Mesodermal cell (in vitro differentiated cells): ENCODE measurements around the gene FOXP1.
A peak's percentile ranks its signal among the peaks of the same experiment; 100 is the strongest.

ENCODE experiments used
- H3K27ac ChIP-seq: 2 replicates; pipeline ENCODE4 v1.7.0; 2013; ENCODE audit warnings: mild to moderate bottlenecking, low read depth, low read length, moderate library complexity; ENCODE audit not compliant: severe bottlenecking
- H3K36me3 ChIP-seq: 2 replicates; pipeline ENCODE4 v1.7.1; 2013; ENCODE audit warnings: mild to moderate bottlenecking, low read length, moderate library complexity; ENCODE audit not compliant: control insufficient read depth, insufficient read depth
- H3K4me1 ChIP-seq: one replicate; pipeline ENCODE4 v1.7.1; 2013; ENCODE audit warnings: mild to moderate bottlenecking, low read length; ENCODE audit not compliant: insufficient read depth, control insufficient read depth, poor library complexity, severe bottlenecking
- H3K4me3 ChIP-seq: 2 replicates; pipeline ENCODE4 v1.7.0; 2013; ENCODE audit warnings: low read length, control low read depth, mild to moderate bottlenecking; ENCODE audit not compliant: insufficient read depth, poor library complexity, severe bottlenecking; ENCODE audit errors: extremely low read depth
- H3K9me3 ChIP-seq: 2 replicates; pipeline ENCODE4 v1.7.1; 2013; ENCODE audit warnings: mild to moderate bottlenecking, low read length, moderate library complexity; ENCODE audit not compliant: control insufficient read depth
- WGBS, 2 experiments: methylation state at CpG; one replicate each; pipeline ENCODE4 v1.1.5; 2013; ENCODE audit warnings: missing lambda C conversion rate in 2 of 2; ENCODE audit not compliant: insufficient coverage in 2 of 2; 5-methylcytosine and 5-hydroxymethylcytosine counted together

The FOXP1 gene

DNA sequence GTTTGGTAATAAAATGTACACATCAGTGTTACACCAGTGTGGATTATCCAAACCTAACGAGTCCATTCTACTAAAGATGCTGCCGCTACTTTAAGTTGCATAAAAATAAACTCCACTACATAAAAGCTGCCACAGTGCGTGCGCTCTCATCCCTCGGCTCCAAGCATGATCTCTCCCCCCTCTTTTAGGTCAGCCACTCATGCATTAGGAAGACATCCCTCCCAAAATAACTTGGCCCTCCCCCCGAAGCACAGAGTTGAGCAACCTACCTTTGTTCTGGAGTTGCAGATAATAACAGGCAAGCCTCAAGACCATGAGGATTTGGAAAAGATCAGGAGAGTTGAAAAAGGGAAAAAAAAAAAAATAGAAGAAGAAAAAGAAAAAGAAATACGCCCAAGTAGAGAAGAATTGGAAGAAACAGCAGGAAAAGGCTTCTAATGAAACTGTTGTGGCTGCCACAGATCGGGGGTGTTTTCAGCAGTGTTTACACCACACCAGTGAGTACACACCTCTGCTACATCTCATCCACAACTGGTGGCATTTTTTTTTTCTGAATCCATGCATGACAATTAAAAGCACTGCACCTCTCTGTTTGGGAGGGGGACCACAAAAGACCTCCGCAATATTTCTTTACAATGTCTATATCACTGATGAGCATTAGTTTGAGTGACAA is 339.2 kb downstream of the FOXP1 start:
- Histone ChIP-seq H3K4me3 (peak overlapping the region; percentile 3), H3K36me3 (no peaks in the 10 kb centered on the region), H3K9me3 (no peaks in the 10 kb centered on the region), H3K27ac (no peak overlapping the region), H3K4me1 (peaks cover 24% of the 10 kb centered on the region)
- 48 to 61% methylated on average over 6 to 8 of the region's 9 CpGs for WGBS, 2 experiments

DNA sequence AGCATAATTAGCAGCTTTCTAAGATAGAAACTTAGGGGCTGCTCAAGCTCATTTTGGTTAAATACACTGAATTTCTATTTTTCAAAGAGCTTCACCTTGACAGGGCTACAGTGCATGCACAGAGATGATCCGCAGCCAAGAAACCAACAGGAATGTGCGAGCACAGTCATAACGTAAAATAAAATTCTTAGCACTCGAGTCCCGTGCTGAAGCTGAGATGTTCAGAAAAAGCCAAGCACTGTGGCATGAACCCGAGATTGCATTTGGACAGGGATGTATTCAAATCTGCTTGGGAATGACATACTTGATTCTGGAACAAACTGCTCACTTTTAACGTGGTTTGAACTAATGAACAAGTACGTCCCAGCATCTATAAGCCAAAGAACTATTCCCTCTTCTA is 340.3 kb downstream of the FOXP1 start:
- no peaks in the 10 kb centered on the region for H3K9me3 ChIP-seq
- WGBS, 2 experiments = 89 to 96% methylated on average over 6 of the region's 8 CpGs
- H3K36me3 ChIP-seq = no peaks in the 10 kb centered on the region
- no peak overlapping the region for H3K4me3 ChIP-seq
- H3K27ac ChIP-seq = no peak overlapping the region
- peaks cover 24% of the 10 kb centered on the region for H3K4me1 ChIP-seq

DNA sequence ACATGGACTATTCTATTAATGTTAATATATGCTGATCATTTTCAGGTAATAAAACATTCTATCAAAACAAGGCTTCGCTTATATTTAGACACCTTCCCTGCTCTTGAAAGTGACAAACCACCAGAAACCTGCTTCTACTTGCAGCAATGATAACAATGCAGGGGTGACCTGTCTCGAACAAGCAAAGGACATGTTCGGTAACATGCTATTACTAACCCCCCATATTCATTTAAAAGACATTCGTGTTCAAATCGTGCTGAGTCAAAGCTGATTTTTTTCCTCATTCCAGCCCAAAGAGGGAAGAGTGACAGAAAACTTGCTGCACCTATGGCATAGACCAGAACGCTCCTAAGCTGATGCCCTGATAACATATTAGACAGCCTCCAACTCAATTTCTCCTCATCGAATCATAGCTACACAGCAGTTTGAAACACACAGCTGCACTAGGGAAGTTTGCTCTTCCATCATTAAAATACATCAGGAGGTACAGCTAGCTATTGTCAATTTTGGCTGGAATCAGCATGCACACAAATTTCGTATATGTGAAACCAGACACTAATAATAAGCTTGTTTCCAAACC is 341.5 kb downstream of the FOXP1 start:
- no peak overlapping the region for H3K4me3 ChIP-seq
- no peaks in the 10 kb centered on the region for H3K36me3 ChIP-seq
- 89 to 91% methylated on average over 6 to 7 of the region's 8 CpGs for WGBS, 2 experiments
- peaks cover 24% of the 10 kb centered on the region for H3K4me1 ChIP-seq
- H3K27ac ChIP-seq = no peak overlapping the region
- H3K9me3 ChIP-seq = no peaks in the 10 kb centered on the region

DNA sequence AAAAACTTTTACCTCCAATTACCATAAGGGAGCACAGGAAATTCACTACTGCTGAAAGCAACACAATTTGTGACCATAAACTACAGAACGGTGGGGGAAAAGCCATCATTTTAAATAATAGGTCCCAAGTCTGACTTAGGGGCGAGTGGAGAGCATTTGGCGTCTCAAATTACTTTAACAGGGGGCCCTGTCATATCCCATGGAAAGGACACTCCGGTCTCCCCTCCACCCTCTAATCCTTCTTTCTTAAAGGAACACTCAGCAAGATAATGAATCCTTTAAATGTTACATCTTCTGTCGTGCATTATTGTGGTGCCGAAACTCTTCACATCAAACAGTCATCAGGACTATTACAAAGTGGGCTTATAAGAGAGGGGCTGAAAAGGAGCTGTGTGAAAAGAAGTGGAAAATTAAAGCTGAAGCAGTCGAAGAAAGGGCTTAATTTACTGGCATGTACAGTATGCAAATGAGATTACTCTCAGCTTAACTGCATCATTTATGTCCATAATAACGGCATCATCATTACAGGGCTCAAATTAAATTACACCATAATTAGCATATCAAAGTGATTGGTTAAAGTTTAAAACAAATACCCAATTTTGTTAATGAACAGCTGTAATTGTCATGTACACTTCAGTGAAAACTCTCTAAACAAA is 342.2 kb downstream of the FOXP1 start:
- WGBS, 2 experiments = 72 to 87% methylated on average over 3 to 4 of the region's 8 CpGs
- no peaks in the 10 kb centered on the region for H3K36me3 ChIP-seq
- H3K9me3 ChIP-seq = no peaks in the 10 kb centered on the region
- H3K4me1 ChIP-seq = peaks cover 20% of the 10 kb centered on the region
- H3K27ac ChIP-seq = no peak overlapping the region
- no peak overlapping the region for H3K4me3 ChIP-seq

DNA sequence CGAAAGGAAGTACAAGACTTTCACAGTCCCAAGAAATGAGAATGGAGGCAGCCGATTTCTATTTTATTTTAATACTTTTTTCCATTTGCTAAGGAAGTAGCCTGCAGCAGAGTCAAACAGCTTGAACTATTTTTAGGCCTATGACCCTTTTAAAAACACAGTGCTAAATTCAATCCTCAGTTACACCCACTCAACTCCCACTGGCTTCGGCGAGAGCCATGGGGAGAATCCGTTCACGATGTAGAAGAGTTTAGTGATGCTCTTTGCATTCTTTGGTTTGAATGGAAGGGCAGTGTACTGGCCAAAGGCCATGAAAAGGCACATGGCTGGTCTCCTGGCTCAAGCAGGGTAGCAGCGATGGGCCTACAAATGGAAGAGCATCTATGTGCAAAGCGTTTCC is 343.5 kb downstream of the FOXP1 start:
- H3K27ac ChIP-seq = no peak overlapping the region
- peaks cover 12% of the 10 kb centered on the region for H3K4me1 ChIP-seq
- H3K36me3 ChIP-seq = no peaks in the 10 kb centered on the region
- 95 to 100% methylated on average over 3 to 4 of the region's 8 CpGs for WGBS, 2 experiments
- H3K9me3 ChIP-seq = no peaks in the 10 kb centered on the region
- H3K4me3 ChIP-seq = no peak overlapping the region

DNA sequence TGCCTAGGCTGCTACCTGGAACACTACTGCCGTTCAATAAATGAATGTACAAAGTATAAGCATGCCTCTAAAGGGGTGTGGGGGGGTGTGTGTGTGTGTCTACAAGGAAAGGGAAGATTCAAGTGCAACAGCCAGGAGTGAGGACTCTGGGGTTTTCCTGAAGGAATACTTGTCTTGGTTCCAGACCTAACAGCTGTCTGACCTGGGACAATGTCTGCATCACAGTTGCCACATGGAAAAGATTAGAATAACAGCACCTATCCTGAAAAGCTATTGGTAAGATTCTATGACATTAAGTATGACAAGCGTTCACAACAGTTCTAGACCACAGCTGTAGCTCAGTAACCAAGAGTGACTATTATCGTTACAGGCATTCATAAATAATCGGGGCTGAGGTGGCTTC is 345.2 kb downstream of the FOXP1 start:
- Histone ChIP-seq H3K4me1 (no peaks in the 10 kb centered on the region), H3K27ac (no peak overlapping the region), H3K4me3 (no peak overlapping the region), H3K36me3 (no peaks in the 10 kb centered on the region), H3K9me3 (no peaks in the 10 kb centered on the region)
- 100% methylated on average over 2 to 3 of the region's 4 CpGs for WGBS, 2 experiments

DNA sequence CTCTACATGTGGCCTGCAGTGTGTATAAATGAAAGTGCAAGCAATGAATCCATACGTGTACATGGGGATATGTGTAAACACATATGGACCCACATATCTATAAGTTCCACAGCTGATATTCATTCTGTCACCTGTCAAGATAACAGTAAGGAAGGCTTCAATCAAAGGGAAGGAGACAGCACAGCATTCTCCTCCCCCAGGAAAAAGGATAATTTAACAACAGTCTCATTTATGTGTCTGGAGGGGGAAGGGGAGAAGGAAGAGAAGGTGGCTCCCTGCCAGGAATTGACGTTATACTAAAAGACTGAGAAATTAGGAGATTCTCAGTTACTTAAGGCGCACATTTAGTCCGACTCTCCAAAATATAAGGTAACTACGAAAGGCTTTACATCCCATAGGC is 345.9 kb downstream of the FOXP1 start:
- H3K27ac ChIP-seq = no peak overlapping the region
- H3K4me3 ChIP-seq = no peak overlapping the region
- no CpG with 5 or more reads among the region's 5 CpGs for WGBS, 2 experiments
- no peaks in the 10 kb centered on the region for H3K36me3 ChIP-seq
- no peaks in the 10 kb centered on the region for H3K9me3 ChIP-seq
- H3K4me1 ChIP-seq = no peaks in the 10 kb centered on the region

DNA sequence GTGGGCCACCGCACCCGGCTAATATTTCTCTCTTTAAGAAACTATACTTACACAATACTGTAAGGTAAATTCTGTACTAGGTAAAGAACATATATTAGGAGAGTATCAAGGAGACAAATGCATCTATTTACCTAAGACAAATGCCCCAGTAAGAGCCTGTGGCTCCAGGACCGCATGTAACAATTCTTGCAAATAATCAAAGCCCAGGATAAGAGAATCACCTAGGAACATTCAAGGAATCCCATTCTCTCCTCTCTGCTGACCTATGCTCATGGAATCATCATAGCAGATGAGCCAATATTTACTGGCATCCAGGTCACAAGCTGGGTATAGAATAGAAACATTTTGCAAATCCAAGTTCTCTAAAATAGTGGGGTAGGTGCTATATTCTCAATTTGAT is 347.7 kb downstream of the FOXP1 start:
- H3K27ac ChIP-seq = no peak overlapping the region
- WGBS, 2 experiments = no CpG with 5 or more reads among the region's 3 CpGs
- H3K4me1 ChIP-seq = no peaks in the 10 kb centered on the region
- H3K9me3 ChIP-seq = no peaks in the 10 kb centered on the region
- H3K36me3 ChIP-seq = no peaks in the 10 kb centered on the region
- no peak overlapping the region for H3K4me3 ChIP-seq

DNA sequence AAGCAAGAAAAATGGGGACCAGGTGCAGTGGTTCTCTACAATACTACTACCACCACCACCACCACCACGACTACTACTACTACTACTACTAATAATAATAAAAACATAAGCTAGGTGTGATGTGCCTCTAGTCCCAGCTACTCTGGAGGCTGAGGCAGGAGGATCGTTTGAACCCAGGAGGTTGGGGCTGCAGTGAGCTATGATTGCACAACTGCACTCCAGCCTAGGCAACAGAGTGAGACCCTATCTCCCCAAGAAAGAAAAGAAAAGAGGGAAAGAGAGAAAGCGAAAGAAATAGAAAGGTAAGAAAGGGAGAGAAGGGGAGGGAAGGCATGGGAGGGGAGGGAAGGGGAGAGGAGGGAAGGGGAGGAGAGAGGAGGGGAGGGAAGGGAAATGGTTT is 350.6 kb downstream of the FOXP1 start:
- Histone ChIP-seq H3K4me1 (no peaks in the 10 kb centered on the region), H3K9me3 (no peaks in the 10 kb centered on the region), H3K27ac (no peak overlapping the region), H3K36me3 (no peaks in the 10 kb centered on the region), H3K4me3 (no peak overlapping the region)
- WGBS, 2 experiments = 80 to 100% methylated on average over 1 of the region's 3 CpGs

DNA sequence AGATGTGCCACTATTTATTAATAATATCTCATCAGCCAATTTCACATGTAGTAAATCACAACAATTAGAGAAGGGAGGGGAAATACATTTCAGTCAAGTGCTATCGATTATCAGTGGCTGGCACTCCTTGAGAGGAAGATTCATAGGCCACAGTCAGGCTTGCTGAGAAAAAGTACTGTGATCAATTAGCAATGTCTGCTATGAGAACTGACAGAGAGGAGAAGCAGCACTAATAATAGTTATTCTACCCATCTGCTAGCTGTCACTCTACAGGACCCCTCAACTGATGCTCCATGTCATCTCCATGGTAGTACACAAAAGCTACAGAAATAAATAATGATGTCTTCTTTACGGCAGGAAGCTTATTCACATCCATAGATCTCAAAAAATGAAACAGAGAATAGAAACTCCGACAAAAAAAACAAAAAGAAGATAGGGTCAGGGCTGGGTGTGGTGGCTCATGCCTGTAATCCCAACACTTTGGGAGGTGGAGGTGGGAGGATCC is 351.3 kb downstream of the FOXP1 start:
- Histone ChIP-seq H3K4me1 (no peaks in the 10 kb centered on the region), H3K27ac (no peak overlapping the region), H3K9me3 (no peaks in the 10 kb centered on the region), H3K36me3 (no peaks in the 10 kb centered on the region), H3K4me3 (no peak overlapping the region)
- 0 to 100% methylated on average over 1 of the region's 3 CpGs for WGBS, 2 experiments

DNA sequence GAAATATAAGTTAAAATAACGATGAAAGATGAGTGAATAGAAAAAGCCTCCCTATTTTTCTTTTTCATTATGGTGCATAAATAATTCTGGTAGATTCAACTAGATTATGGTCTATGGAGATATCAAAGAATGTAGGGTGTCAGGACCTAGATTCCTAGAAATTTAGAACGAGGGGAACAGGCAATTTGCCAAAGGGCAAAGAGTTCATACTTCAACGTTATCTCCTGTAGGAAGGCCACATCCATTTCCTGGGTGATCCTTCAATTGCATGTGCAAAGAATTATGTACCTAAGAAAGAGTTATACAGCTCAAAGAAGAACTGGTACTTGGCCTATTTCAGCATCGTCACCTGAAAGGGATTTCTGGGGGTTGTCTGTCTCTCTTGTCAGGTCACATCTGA is 351.8 kb downstream of the FOXP1 start:
- Histone ChIP-seq H3K27ac (no peak overlapping the region), H3K4me3 (no peak overlapping the region), H3K9me3 (no peaks in the 10 kb centered on the region), H3K36me3 (no peaks in the 10 kb centered on the region), H3K4me1 (no peaks in the 10 kb centered on the region)
- WGBS, 2 experiments = 86 to 92% methylated on average over 3 of the region's 4 CpGs
